ENCODE measurements around the gene SPTBN5. TPM values are rescaled to one million over a fixed set of nuclear protein-coding genes. Genes with fewer than 3 reads are reported as not detected.
A peak's percentile ranks its signal among the peaks of the same experiment; 100 is the strongest.

The SPTBN5 gene
- total and polyA plus RNA-seq, 11 donors: 0.31 to 5.6 (median 1.7) TPM

GRCh38 chr15:41860049-41860828 lies 33.6 kb downstream of the SPTBN5 start:
- DNase-seq: no peak
- TF ChIP-seq POLR2A (IDR thresholded peaks at IDR 0.05) (no peak), CTCF (IDR thresholded peaks at IDR 0.05) (peak in 7 of 12 donors; percentile 5 to 35 (median 16))
- Histone ChIP-seq H3K4me1 (no peaks in the 10 kb centered on the region), H3K4me3 (no peak overlapping the region), H3K27ac (no peak overlapping the region), H3K36me3 (no peaks in the 10 kb centered on the region), H3K9me3 (no peaks in the 10 kb centered on the region), H3K27me3 (peaks cover 0 to 3% (median 0%) of the 10 kb centered on the region in 9 donors)
- 63 to 73% (median 65%) methylated on average over 12 to 15 of the region's 15 CpGs for WGBS, 4 donors
- intact Hi-C loops (cut with DNase I): no loop called here
- peak in 1 of 4 donors; percentile 19 for ATAC-seq

GRCh38 chr15:41858756-41859155 lies 35.1 kb downstream of the SPTBN5 start:
- Histone ChIP-seq H3K27ac (no peak overlapping the region), H3K4me3 (no peak overlapping the region), H3K27me3 (peaks cover 0 to 4% (median 0%) of the 10 kb centered on the region in 9 donors), H3K4me1 (no peaks in the 10 kb centered on the region), H3K9me3 (no peaks in the 10 kb centered on the region), H3K36me3 (no peaks in the 10 kb centered on the region)
- 74 to 85% (median 82%) methylated on average over 11 to 15 of the region's 15 CpGs for WGBS, 4 donors
- DNase-seq (no peak), ATAC-seq (no peak)
- intact Hi-C loops (cut with DNase I): no loop called here
- no peak for TF ChIP-seq CTCF (IDR thresholded peaks at IDR 0.05)
- no peak for TF ChIP-seq POLR2A (IDR thresholded peaks at IDR 0.05)

- intact Hi-C loops (cut with DNase I): no loop called here
- Histone ChIP-seq H3K27ac (no peak overlapping the region), H3K4me3 (no peak overlapping the region), H3K4me1 (no peaks in the 10 kb centered on the region), H3K9me3 (no peaks in the 10 kb centered on the region), H3K36me3 (no peaks in the 10 kb centered on the region), H3K27me3 (peaks cover 0 to 4% (median 0%) of the 10 kb centered on the region in 9 donors)
- TF ChIP-seq CTCF (IDR thresholded peaks at IDR 0.05): no peak
- TF ChIP-seq POLR2A (IDR thresholded peaks at IDR 0.05): no peak
- 87 to 92% (median 89%) methylated on average over 9 of the region's 9 CpGs for WGBS, 4 donors
- ATAC-seq (no peak), DNase-seq (no peak)
Measured at GRCh38 chr15:41857316-41857715, 36.5 kb downstream of the SPTBN5 start.

GRCh38 chr15:41856716-41857115 lies 37.1 kb downstream of the SPTBN5 start:
- Histone ChIP-seq H3K36me3 (no peaks in the 10 kb centered on the region), H3K4me1 (no peaks in the 10 kb centered on the region), H3K4me3 (no peak overlapping the region), H3K9me3 (no peaks in the 10 kb centered on the region), H3K27ac (no peak overlapping the region), H3K27me3 (peaks cover 0 to 4% (median 0%) of the 10 kb centered on the region in 9 donors)
- intact Hi-C loops (cut with DNase I): no loop called here
- TF ChIP-seq POLR2A (IDR thresholded peaks at IDR 0.05): no peak
- DNase-seq (no peak), ATAC-seq (no peak)
- WGBS, 4 donors: 88 to 96% (median 96%) methylated on average over 12 of the region's 12 CpGs

All from heart left ventricle (tissue), 16 donors.